NT2/D1 (cell line): ENCODE results near the gene DPP6.
"Not testable (repeated sequence)": the region's sequence is repeated elsewhere in the genome, so short reads cannot be mapped to it uniquely, and the experiment has no call there.

Experiments used
- DNase-seq: peaks from one replicate; pipeline ENCODE4 v3.0.0-alpha.2; 2011; ENCODE audit warnings: low read depth, low spot score
- H3K27me3 ChIP-seq: 2 replicates; pipeline ENCODE4 v1.6.0; 2011; ENCODE audit warnings: mild to moderate bottlenecking; ENCODE audit not compliant: insufficient read length, insufficient read depth
- H3K36me3 ChIP-seq: 2 replicates; pipeline ENCODE4 v1.6.1; 2011; ENCODE audit warnings: mild to moderate bottlenecking, low read length, mixed read lengths; ENCODE audit not compliant: insufficient read depth, insufficient read length
- H3K4me1 ChIP-seq: 2 replicates; pipeline ENCODE4 v1.5.1; 2011; ENCODE audit not compliant: insufficient read depth, insufficient read length
- H3K4me3 ChIP-seq: 2 replicates; pipeline ENCODE4 v1.5.1; 2011; ENCODE audit warnings: low read depth; ENCODE audit not compliant: insufficient read length
- H3K9ac ChIP-seq: 2 replicates; pipeline ENCODE4 v1.6.0; 2011; ENCODE audit warnings: low read depth; ENCODE audit not compliant: insufficient read length
- H3K9me3 ChIP-seq: 2 replicates; pipeline ENCODE4 v1.5.1; 2011; ENCODE audit warnings: mild to moderate bottlenecking, low read length; ENCODE audit not compliant: insufficient read depth

DPP6 gene

DNA sequence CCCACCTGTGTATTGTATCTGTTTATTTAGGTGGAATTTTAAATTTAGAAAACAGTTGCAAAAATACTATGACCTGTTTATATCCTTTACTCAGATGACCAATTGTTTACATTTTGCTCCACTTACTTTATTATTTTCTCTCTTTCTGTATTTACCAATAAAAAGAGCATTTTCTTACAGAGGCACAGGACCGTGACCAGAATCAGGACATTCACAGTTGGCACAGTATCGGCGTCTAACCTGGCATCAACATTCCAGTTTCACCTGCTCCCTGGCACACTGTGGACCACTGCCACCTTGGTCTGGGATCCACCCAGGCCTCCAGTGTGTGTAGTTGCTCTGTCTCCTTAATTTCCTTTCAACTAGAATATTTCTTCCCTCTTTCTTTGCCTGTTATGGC lies 39.9 kb downstream of the DPP6 start:
- not testable (repeated sequence) for H3K4me3 ChIP-seq, DNase-seq, H3K27me3 ChIP-seq, H3K36me3 ChIP-seq, H3K9ac ChIP-seq, H3K9me3 ChIP-seq, H3K4me1 ChIP-seq

- H3K9me3 ChIP-seq, H3K27me3 ChIP-seq, H3K4me3 ChIP-seq, H3K36me3 ChIP-seq, DNase-seq, H3K4me1 ChIP-seq, H3K9ac ChIP-seq: not testable (repeated sequence)
These were observed 43.0 kb downstream of the DPP6 start for GRCh38 chr7:154095201-154095600.

GRCh38 chr7:154105063-154105462 lies 52.9 kb downstream of the DPP6 start:
- not testable (repeated sequence) for H3K27me3 ChIP-seq, H3K4me1 ChIP-seq, H3K9me3 ChIP-seq, H3K9ac ChIP-seq, H3K4me3 ChIP-seq, H3K36me3 ChIP-seq, DNase-seq

- not testable (repeated sequence) for H3K9me3 ChIP-seq, H3K27me3 ChIP-seq, H3K9ac ChIP-seq, DNase-seq, H3K4me1 ChIP-seq, H3K4me3 ChIP-seq, H3K36me3 ChIP-seq
These were observed 57.4 kb downstream of the DPP6 start for GRCh38 chr7:154109615-154110014.

- not testable (repeated sequence) for DNase-seq, H3K4me3 ChIP-seq, H3K4me1 ChIP-seq, H3K9ac ChIP-seq, H3K27me3 ChIP-seq, H3K36me3 ChIP-seq, H3K9me3 ChIP-seq
These were observed 61.6 kb downstream of the DPP6 start for GRCh38 chr7:154113732-154114351.

GRCh38 chr7:154117411-154118390 lies 65.5 kb downstream of the DPP6 start:
- not testable (repeated sequence) for H3K27me3 ChIP-seq, H3K36me3 ChIP-seq, H3K9ac ChIP-seq, DNase-seq, H3K4me3 ChIP-seq, H3K9me3 ChIP-seq, H3K4me1 ChIP-seq

DNA sequence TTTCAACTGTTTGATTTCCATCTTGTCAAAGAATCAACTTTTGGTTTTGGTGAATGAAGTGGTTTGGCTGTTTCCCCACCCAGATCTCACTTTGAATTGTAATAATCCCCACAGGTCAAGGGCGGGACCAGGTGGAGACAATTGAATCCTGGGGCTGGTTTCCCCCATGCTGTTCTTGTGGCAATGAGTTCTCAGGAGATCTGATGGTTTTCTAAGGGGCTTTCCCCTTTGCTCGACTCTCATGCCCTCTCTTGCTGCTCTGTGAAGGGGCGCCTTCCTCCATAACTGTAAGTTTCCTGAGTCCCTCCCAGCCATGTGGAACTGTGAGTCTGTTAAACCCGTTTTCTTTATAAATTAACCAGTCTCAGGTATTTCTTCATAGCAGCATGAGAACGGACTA lies 68.6 kb downstream of the DPP6 start:
- H3K9ac ChIP-seq, H3K36me3 ChIP-seq, H3K4me1 ChIP-seq, H3K9me3 ChIP-seq, H3K4me3 ChIP-seq, DNase-seq, H3K27me3 ChIP-seq: not testable (repeated sequence)

GRCh38 chr7:154122720-154123119 lies 70.5 kb downstream of the DPP6 start:
- not testable (repeated sequence) for H3K9me3 ChIP-seq, H3K4me1 ChIP-seq, DNase-seq, H3K9ac ChIP-seq, H3K36me3 ChIP-seq, H3K27me3 ChIP-seq, H3K4me3 ChIP-seq

DNA sequence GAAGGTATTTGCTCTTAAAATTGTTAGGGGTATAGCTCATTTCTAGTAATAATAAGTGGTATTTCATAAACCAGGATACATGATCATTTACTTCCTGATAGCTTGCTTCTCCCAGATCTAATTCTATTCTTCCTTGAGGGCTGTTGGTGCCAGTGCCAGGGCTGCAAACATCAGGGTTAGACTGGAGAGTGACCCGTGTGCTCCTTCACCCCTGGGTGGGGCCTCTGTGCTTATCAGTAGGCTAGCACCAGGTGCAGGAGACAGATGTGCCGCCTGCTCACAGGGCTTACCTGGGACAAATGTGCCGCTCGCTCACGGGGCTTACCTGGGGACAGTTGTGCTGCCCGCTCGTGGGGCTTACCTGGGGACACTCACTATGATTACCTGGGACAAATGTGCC lies 71.2 kb downstream of the DPP6 start:
- H3K27me3 ChIP-seq, DNase-seq, H3K9me3 ChIP-seq, H3K9ac ChIP-seq, H3K36me3 ChIP-seq, H3K4me3 ChIP-seq, H3K4me1 ChIP-seq: not testable (repeated sequence)

DNA sequence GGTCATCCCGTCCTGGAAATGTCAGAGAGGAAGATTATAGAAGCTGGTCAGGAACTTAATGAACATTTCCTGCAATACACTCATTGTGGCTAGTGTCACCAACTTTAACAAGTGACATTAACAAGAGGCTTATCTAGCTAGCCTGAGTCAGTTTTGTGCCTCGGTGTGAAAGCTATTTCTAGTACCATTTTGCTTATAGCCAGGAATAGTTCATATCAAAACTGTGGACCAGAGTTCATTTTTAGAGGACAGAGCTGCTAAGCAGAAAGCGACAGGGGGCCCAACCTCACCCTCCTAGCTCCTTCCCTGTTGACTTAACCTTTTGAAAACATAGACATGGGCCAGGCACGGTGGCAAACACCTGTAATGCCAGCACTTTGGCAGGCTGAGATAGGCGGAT lies 76.9 kb downstream of the DPP6 start:
- not testable (repeated sequence) for H3K9ac ChIP-seq, H3K4me1 ChIP-seq, H3K36me3 ChIP-seq, H3K27me3 ChIP-seq, H3K4me3 ChIP-seq, H3K9me3 ChIP-seq, DNase-seq

DNA sequence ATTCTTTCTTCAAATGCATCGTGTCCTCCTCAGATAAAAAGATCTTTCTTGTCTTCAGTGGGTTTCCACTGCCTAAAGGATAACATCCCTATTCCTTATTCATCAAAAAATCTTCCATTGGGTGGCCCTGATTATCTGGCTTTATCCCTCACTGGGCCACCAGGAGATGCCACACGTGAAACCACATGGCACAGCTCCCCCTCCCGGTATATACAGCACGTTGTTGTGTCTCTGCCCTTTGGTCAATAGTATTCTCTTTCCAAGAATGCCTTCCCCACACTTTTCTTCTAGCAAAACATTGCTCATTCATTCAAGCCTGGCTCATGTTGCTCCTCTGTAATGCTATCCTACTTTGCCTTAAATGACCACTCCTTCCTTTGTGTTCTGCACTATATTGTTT lies 80.4 kb downstream of the DPP6 start:
- not testable (repeated sequence) for H3K36me3 ChIP-seq, H3K4me1 ChIP-seq, H3K9ac ChIP-seq, DNase-seq, H3K9me3 ChIP-seq, H3K4me3 ChIP-seq, H3K27me3 ChIP-seq

DNA sequence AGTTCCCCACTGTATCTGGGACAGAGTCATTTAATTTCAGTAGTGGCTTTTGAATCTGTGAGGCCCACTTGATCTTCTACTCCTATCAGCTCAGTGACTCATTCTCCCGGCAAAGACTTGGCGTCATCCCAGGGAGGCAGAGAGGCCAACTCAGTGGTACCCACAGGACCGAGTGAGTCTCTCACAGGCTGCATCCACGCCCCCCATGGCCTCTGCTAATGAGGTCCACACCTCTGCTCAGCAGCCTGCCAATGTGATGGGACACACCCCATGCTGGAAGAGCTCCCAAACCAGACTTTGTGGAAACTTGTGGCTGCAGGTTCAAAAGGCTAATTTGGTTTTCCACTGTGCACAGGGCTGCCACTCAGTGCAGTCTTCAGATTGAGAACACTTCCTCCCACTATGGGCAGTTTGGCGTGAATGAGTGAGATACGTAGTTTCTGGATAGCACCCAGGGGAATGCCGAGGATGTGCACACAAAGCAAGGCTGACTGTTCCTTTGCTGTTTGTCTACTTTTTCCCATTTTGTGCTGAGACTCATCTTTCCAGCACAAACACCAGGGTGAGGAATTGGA lies 81.6 kb downstream of the DPP6 start:
- not testable (repeated sequence) for H3K27me3 ChIP-seq, H3K4me3 ChIP-seq, H3K9ac ChIP-seq, H3K9me3 ChIP-seq, DNase-seq, H3K36me3 ChIP-seq, H3K4me1 ChIP-seq
